NCI-H2171 treated with DMSO at 0.1 percent for 48 hours (cell line): ENCODE results near the gene FBLN5.

Source experiments
- DNase-seq: peaks from one replicate; lab custom pipeline; 2025; lab: John Stamatoyannopoulos, UW

The FBLN5 gene

GRCh38 chr14:91946622-91947474, 646 bp downstream of the FBLN5 start:
- DNase-seq, result peak; percentile 25

GRCh38 chr14:91945751-91946621, 1.5 kb downstream of the FBLN5 start:
- DNase-seq, result no peak

- DNase-seq, result no peak
These were observed 4.5 kb downstream of the FBLN5 start for GRCh38 chr14:91942946-91943345.

- DNase-seq, result no peak
These were observed 5.4 kb downstream of the FBLN5 start for GRCh38 chr14:91942128-91942527.

- DNase-seq, result no peak
These were observed 7.3 kb downstream of the FBLN5 start for GRCh38 chr14:91940209-91940608.

- DNase-seq, result no peak
These were observed 11.9 kb downstream of the FBLN5 start for GRCh38 chr14:91935586-91935985.

GRCh38 chr14:91934554-91935285, 12.8 kb downstream of the FBLN5 start:
- no peak for DNase-seq

- DNase-seq, result no peak
These were observed 15.9 kb downstream of the FBLN5 start for GRCh38 chr14:91931478-91932088.

GRCh38 chr14:91929700-91930099, 17.8 kb downstream of the FBLN5 start:
- DNase-seq, result no peak

- no peak for DNase-seq
These were observed 19.7 kb downstream of the FBLN5 start for GRCh38 chr14:91927800-91928199.

GRCh38 chr14:91927191-91927590, 20.3 kb downstream of the FBLN5 start:
- no peak for DNase-seq

GRCh38 chr14:91926131-91926890, 21.2 kb downstream of the FBLN5 start:
- DNase-seq, result no peak

- no peak for DNase-seq
These were observed 21.8 kb downstream of the FBLN5 start for GRCh38 chr14:91925727-91926121.

GRCh38 chr14:91925001-91925726, 22.3 kb downstream of the FBLN5 start:
- no peak for DNase-seq

GRCh38 chr14:91920526-91920925, 27.0 kb downstream of the FBLN5 start:
- no peak for DNase-seq

- no peak for DNase-seq
These were observed 27.7 kb downstream of the FBLN5 start for GRCh38 chr14:91919814-91920213.

GRCh38 chr14:91918186-91918883, 29.2 kb downstream of the FBLN5 start:
- DNase-seq, result no peak

- DNase-seq, result no peak
These were observed 35.5 kb downstream of the FBLN5 start for GRCh38 chr14:91912035-91912434.

GRCh38 chr14:91911474-91912032, 35.9 kb downstream of the FBLN5 start:
- peak; percentile 63 for DNase-seq
